ENCODE results near the gene SPATS1.
"Not testable (repeated sequence)": the region's sequence is repeated elsewhere in the genome, so short reads cannot be mapped to it uniquely, and the experiment has no call there.

Gene SPATS1

DNA sequence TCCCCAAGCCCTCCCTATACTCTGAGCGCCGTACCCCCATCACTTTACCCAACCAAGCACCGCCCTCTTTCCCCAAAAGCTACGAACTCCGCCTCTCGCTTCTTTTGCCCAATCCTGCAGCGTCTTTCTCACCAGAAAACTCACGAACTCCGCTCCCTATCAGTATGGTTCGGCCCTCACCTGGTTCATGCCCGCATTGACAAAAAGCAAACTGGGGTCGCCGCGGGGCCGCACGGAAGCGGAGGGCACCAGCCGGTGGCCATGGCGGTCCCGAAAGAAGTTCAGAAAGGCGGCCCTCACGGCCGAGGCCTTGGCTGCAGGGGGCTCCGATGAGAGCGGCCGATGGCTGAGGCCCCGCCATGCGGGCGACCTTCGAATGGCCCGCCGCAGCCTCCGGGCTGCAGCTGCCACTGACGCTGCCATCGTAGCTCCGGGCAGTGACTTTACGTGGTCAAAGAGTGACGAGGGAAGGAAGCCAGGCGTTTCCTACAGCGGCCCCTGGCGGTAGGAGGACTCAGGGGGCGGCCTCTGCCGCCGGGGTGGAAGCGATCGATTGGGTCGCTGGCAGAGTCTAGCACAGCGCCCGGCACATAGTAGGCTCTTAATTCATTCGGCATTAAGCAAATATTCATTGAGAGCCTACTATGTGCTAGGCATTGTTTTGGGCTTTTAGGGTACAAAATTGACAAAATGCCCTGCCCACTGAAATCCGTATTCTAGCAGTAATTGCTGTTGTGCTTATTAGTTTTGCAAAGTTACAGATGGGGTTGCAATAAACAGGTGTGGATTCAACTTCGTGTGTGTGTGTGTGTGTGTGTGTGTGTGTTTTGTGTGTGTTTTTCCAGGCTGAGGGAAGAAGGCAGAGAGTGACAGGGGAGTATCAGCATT is 29.3 kb upstream of the SPATS1 start, which contains the start of gene AARS2:
Gene AARS2, minus strand, starts transcription at position 447 of the 888 bp plus-strand sequence. Its CDS starts 24 bp downstream, at position 423.
- Histone ChIP-seq H3K27me3 (ENCODE audit: control insufficient read depth in 1 of 2, insufficient read depth in 2 of 2, low read length in 2 of 2) (no peaks in the 10 kb centered on the region), H3K27ac (ENCODE audit: low read depth, low read length) (peak within 1 kb of the TSS; percentile 75), H3K36me3 (ENCODE audit: insufficient read depth, low read length) (peaks cover 27% of the 10 kb centered on the region)

DNA sequence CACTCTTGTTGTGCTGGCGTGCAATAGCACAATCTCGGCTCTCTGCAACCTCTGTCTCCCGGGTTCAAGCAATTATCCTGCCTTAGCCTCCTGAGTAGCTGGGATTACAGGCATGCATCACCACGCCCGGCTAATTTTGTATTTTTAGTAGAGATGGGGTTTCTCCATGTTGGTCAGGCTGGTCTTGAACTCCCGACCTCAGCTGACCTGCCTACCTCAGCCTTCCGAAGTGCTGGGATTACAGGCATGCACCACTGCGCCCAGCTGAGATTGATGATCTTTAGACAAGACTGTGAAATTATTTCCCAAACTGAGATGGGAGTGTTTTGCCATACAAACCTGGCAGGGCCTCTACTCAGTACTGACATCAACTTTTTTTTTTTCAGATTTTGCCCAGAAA is 27.8 kb upstream of the SPATS1 start:
- H3K4me3 ChIP-seq (ENCODE audit: low read depth in 1 of 2, low read length in 2 of 2); H3K9ac ChIP-seq (ENCODE audit: low read length); H3K9me3 ChIP-seq (ENCODE audit: low read length); H3K4me1 ChIP-seq (ENCODE audit: insufficient read depth, low read length); H3K27ac ChIP-seq (ENCODE audit: low read depth, low read length); H3K27me3 ChIP-seq (ENCODE audit: control insufficient read depth in 1 of 2, insufficient read depth in 2 of 2, low read length in 2 of 2): not testable (repeated sequence)
- H3K36me3 ChIP-seq (ENCODE audit: insufficient read depth, low read length), result peaks cover 18% of the 10 kb centered on the region

More for the DNA sequence above, 29.3 kb upstream of the SPATS1 start, which contains the start of gene AARS2:
- H3K4me1 ChIP-seq (ENCODE audit: insufficient read depth, low read length), result peaks cover 8% of the 10 kb centered on the region
- H3K9ac ChIP-seq (ENCODE audit: low read length), result peak within 1 kb of the TSS; percentile 53
- H3K4me3 ChIP-seq (ENCODE audit: low read depth in 1 of 2, low read length in 2 of 2), result peak within 1 kb of the TSS; percentile 80 to 88
- no peaks in the 10 kb centered on the region for H3K9me3 ChIP-seq (ENCODE audit: low read length)

DNA sequence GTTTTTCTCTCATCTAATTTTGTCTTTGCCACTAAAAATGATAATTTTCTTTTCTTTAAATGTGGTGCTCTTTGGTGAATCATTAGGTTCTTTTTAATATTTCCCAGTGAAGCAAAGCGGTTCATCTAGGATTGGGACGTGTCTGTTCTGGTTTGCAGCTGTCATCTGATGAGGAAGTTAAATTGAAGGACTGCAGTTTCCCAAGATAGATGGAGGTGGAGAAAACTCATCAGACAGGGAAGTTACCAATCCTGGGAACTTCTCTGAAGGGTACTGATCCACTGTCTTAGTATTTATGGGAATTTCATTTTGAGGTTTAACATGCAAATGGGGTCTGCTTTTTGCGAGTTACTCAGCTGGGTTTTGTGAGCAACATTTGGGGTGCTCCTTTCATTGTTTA is 26.9 kb upstream of the SPATS1 start:
- Histone ChIP-seq H3K27ac (ENCODE audit: low read depth, low read length) (no peak overlapping the region), H3K4me1 (ENCODE audit: insufficient read depth, low read length) (peaks cover 8% of the 10 kb centered on the region), H3K9ac (ENCODE audit: low read length) (no peak overlapping the region), H3K9me3 (ENCODE audit: low read length) (no peaks in the 10 kb centered on the region), H3K4me3 (ENCODE audit: low read depth in 1 of 2, low read length in 2 of 2) (no peak overlapping the region), H3K27me3 (ENCODE audit: control insufficient read depth in 1 of 2, insufficient read depth in 2 of 2, low read length in 2 of 2) (no peaks in the 10 kb centered on the region), H3K36me3 (ENCODE audit: insufficient read depth, low read length) (peaks cover 10% of the 10 kb centered on the region)

DNA sequence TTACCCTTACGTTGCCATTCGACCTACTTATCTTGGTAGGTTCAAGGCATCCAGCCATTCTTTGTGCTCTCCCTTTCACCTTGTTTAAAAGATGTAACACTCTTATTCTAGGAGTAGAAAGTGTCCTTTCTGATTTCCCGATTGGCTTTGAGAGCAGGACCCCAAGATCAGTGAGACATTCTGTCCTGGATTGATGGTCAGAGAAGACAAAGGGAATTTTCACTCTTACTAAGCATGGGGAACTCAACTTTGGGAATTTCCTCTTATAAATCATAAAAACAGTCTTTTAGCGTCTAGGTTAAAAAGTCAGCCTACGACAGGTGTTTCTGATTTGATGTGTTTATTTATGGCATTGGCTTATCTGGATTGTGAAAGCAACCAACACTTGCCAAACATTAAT is 26.5 kb upstream of the SPATS1 start:
- no peaks in the 10 kb centered on the region for H3K27me3 ChIP-seq (ENCODE audit: control insufficient read depth in 1 of 2, insufficient read depth in 2 of 2, low read length in 2 of 2)
- H3K4me3 ChIP-seq (ENCODE audit: low read depth in 1 of 2, low read length in 2 of 2), result no peak overlapping the region
- peaks cover 5% of the 10 kb centered on the region for H3K36me3 ChIP-seq (ENCODE audit: insufficient read depth, low read length)
- no peak overlapping the region for H3K9ac ChIP-seq (ENCODE audit: low read length)
- no peaks in the 10 kb centered on the region for H3K9me3 ChIP-seq (ENCODE audit: low read length)
- peaks cover 8% of the 10 kb centered on the region for H3K4me1 ChIP-seq (ENCODE audit: insufficient read depth, low read length)
- no peak overlapping the region for H3K27ac ChIP-seq (ENCODE audit: low read depth, low read length)

DNA sequence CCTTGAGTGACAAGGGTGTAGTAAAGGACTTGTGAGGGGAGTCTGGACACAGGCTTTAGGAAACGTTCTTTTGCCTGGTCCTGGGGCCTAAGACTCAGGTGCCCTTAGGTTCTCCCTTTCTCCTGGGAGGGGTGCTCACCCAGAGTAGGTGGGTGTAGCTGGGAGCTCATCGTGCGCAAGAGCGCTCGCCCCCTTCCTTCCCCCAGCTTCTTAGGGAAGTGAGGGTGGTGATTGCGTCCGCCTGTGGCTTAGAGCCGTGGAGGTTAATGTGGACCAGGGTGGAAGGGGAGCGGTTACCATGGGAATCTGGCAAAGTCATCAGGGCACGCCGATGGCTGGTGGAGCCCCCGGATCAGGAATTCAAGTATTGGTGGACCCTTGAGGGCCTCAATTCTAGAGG is 26.0 kb upstream of the SPATS1 start:
- no peak overlapping the region for H3K27ac ChIP-seq (ENCODE audit: low read depth, low read length)
- no peak overlapping the region for H3K9ac ChIP-seq (ENCODE audit: low read length)
- no peaks in the 10 kb centered on the region for H3K27me3 ChIP-seq (ENCODE audit: control insufficient read depth in 1 of 2, insufficient read depth in 2 of 2, low read length in 2 of 2)
- peaks cover 8% of the 10 kb centered on the region for H3K4me1 ChIP-seq (ENCODE audit: insufficient read depth, low read length)
- H3K36me3 ChIP-seq (ENCODE audit: insufficient read depth, low read length), result no peaks in the 10 kb centered on the region
- H3K4me3 ChIP-seq (ENCODE audit: low read depth in 1 of 2, low read length in 2 of 2), result no peak overlapping the region
- no peaks in the 10 kb centered on the region for H3K9me3 ChIP-seq (ENCODE audit: low read length)

DNA sequence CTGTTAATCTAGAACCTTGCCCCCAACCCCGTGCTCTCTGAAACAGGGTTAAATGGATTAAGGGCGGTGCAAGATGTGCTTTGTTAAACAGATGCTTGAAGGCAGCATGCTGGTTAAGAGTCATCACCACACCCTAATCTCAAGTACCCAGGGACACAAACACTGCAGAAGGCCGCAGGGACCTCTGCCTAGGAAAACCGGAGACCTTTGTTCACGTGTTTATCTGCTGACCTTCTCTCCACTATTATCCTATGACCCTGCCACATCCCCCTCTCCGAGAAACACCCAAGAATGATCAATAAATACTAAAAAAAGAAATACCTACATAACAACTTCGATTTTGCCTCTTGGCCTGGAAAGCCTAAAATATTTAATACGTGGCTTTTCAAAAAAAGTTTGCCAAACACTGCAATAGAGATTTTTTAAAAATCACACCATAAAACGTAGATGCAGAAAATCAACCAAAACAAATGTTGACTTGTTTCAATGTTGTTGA is 25.3 kb upstream of the SPATS1 start:
- not testable (repeated sequence) for H3K36me3 ChIP-seq (ENCODE audit: insufficient read depth, low read length); H3K27me3 ChIP-seq (ENCODE audit: control insufficient read depth in 1 of 2, insufficient read depth in 2 of 2, low read length in 2 of 2); H3K9ac ChIP-seq (ENCODE audit: low read length); H3K4me1 ChIP-seq (ENCODE audit: insufficient read depth, low read length); H3K27ac ChIP-seq (ENCODE audit: low read depth, low read length); H3K9me3 ChIP-seq (ENCODE audit: low read length); H3K4me3 ChIP-seq (ENCODE audit: low read depth in 1 of 2, low read length in 2 of 2)

DNA sequence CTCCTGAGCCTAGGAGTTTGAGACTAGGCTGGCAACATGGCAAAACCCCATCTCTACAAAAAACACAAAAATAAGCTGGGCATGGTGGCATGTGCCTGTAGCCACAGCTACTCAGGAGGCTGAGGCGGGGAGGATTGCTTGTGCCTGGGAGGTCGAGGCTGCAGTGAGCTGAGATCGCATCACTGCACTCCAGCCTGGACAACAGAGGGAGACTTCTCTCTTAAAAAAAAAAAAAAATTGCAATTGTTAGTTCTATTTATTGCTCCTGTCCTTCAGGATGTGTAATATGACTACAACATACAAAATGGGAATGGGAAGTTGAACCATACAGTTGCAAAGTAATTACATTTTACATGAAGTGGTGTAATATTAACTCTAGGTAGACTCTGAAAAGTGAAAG is 21.2 kb upstream of the SPATS1 start:
- no peak overlapping the region for H3K27ac ChIP-seq (ENCODE audit: low read depth, low read length)
- no peaks in the 10 kb centered on the region for H3K36me3 ChIP-seq (ENCODE audit: insufficient read depth, low read length)
- H3K4me1 ChIP-seq (ENCODE audit: insufficient read depth, low read length), result no peaks in the 10 kb centered on the region

DNA sequence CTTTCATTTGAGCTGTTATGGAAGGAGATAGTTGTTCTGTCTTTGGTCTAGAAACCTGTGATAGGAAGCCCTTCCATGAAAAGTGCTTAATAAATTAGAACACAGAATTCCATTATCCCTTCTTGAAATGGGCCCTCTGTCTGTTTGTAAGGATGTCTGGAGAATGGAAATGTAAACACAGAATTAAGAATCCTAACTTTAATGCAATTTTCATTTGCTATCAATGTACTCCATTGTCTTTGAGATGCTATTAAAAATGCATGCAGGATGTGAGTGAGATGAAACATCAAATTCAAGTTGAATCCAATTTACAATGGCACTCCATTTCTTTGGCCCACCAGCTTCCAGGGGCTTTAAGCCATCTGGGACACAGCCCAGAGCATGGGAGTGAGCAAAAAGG is 15.4 kb upstream of the SPATS1 start:
- Histone ChIP-seq H3K9me3 (ENCODE audit: low read length) (no peaks in the 10 kb centered on the region), H3K27me3 (ENCODE audit: control insufficient read depth in 1 of 2, insufficient read depth in 2 of 2, low read length in 2 of 2) (peaks cover 0 to 7% of the 10 kb centered on the region in 2 donors), H3K36me3 (ENCODE audit: insufficient read depth, low read length) (no peaks in the 10 kb centered on the region), H3K4me1 (ENCODE audit: insufficient read depth, low read length) (no peaks in the 10 kb centered on the region), H3K4me3 (ENCODE audit: low read depth in 1 of 2, low read length in 2 of 2) (no peak overlapping the region), H3K27ac (ENCODE audit: low read depth, low read length) (no peak overlapping the region), H3K9ac (ENCODE audit: low read length) (no peak overlapping the region)

More for the DNA sequence above, 21.2 kb upstream of the SPATS1 start:
- Histone ChIP-seq H3K27me3 (ENCODE audit: control insufficient read depth in 1 of 2, insufficient read depth in 2 of 2, low read length in 2 of 2) (no peaks in the 10 kb centered on the region), H3K9ac (ENCODE audit: low read length) (no peak overlapping the region), H3K9me3 (ENCODE audit: low read length) (no peaks in the 10 kb centered on the region), H3K4me3 (ENCODE audit: low read depth in 1 of 2, low read length in 2 of 2) (no peak overlapping the region)

DNA sequence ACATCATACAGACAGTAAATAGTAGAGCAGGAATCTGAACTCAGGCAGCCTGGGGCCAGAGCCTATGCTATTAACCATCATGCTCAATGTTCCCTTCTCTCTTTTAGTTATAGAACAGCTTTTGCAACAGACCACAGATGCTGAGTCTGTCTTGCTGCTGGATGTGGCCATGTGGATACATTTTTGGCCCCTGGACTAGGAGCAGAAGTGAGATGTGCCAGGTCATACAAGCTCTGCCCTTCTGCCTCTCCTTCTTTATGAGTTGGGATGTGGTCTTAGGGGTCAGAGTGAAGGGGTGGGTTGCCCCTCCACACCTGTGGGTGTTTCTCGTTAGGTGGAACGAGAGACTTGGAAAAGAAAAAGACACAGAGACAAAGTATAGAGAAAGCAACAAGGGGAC is 14.7 kb upstream of the SPATS1 start:
- peaks cover 0 to 7% of the 10 kb centered on the region in 2 donors for H3K27me3 ChIP-seq (ENCODE audit: control insufficient read depth in 1 of 2, insufficient read depth in 2 of 2, low read length in 2 of 2)
- no peaks in the 10 kb centered on the region for H3K4me1 ChIP-seq (ENCODE audit: insufficient read depth, low read length)
- H3K4me3 ChIP-seq (ENCODE audit: low read depth in 1 of 2, low read length in 2 of 2), result no peak overlapping the region
- H3K27ac ChIP-seq (ENCODE audit: low read depth, low read length), result no peak overlapping the region
- H3K9ac ChIP-seq (ENCODE audit: low read length), result no peak overlapping the region
- no peaks in the 10 kb centered on the region for H3K9me3 ChIP-seq (ENCODE audit: low read length)
- no peaks in the 10 kb centered on the region for H3K36me3 ChIP-seq (ENCODE audit: insufficient read depth, low read length)

DNA sequence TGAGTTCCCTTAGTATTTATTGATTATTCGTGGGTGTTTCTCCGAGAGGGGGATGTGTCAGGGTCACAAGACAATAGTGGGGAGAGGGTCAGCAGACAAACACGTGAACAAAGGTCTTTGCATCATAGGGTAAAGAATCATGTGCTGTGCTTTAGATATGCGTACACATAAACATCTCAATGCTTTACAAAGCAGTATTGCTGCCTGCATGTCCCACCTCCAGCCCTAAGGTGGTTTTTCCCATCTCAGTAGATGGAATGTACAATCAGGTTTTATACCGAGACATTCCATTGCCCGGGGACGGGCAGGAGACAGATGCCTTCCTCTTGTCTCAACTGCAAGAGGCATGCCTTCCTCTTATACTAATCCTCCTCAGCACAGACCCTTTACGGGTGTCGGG is 14.2 kb upstream of the SPATS1 start:
- H3K27me3 ChIP-seq (ENCODE audit: control insufficient read depth in 1 of 2, insufficient read depth in 2 of 2, low read length in 2 of 2); H3K36me3 ChIP-seq (ENCODE audit: insufficient read depth, low read length); H3K4me3 ChIP-seq (ENCODE audit: low read depth in 1 of 2, low read length in 2 of 2); H3K4me1 ChIP-seq (ENCODE audit: insufficient read depth, low read length); H3K9me3 ChIP-seq (ENCODE audit: low read length); H3K27ac ChIP-seq (ENCODE audit: low read depth, low read length); H3K9ac ChIP-seq (ENCODE audit: low read length): not testable (repeated sequence)

DNA sequence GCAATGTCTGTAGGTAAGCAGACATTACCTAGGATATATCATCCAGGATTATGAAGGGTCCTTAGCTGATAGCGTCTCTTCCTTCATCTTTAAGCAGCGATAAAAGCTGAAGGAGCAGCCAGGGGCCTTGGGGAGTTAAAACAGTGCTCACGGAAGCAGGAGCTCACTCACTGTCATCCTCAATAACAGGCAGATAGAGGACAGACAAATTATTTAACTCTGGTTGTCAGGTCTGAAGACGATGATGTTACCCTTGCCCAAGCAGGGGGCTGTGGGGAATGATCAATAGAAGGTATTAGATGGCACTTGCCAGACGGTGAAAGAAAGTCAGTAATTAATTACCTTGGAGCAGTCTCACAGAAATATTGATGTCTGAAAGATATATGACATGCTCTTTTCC is 12.6 kb upstream of the SPATS1 start:
- H3K36me3 ChIP-seq (ENCODE audit: insufficient read depth, low read length), result no peaks in the 10 kb centered on the region
- H3K4me1 ChIP-seq (ENCODE audit: insufficient read depth, low read length), result no peaks in the 10 kb centered on the region
- no peaks in the 10 kb centered on the region for H3K9me3 ChIP-seq (ENCODE audit: low read length)
- H3K27me3 ChIP-seq (ENCODE audit: control insufficient read depth in 1 of 2, insufficient read depth in 2 of 2, low read length in 2 of 2), result peaks cover 0 to 7% of the 10 kb centered on the region in 2 donors
- no peak overlapping the region for H3K27ac ChIP-seq (ENCODE audit: low read depth, low read length)
- H3K4me3 ChIP-seq (ENCODE audit: low read depth in 1 of 2, low read length in 2 of 2), result no peak overlapping the region
- H3K9ac ChIP-seq (ENCODE audit: low read length), result no peak overlapping the region

DNA sequence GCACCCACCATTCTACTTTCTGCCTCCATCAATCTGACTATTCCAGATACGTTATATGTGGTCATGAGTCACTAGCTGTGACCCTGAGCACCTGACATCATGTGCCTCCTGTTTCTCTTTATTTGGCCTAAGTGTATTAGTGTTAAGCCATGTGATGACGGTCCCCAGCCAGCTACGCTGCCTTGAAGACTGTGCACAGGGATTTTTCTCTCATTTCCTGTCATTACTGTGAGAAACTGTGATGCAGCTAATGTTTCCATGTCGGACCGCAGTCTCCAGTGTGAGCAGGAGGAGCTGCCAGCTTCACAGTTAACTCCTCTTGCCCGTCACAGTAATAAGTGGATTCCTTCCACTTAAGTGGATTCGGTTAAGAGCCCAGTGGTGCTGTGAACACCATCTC is 9.9 kb upstream of the SPATS1 start:
- Histone ChIP-seq H3K4me1 (ENCODE audit: insufficient read depth, low read length) (no peaks in the 10 kb centered on the region), H3K9ac (ENCODE audit: low read length) (no peak overlapping the region), H3K27ac (ENCODE audit: low read depth, low read length) (no peak overlapping the region), H3K9me3 (ENCODE audit: low read length) (no peaks in the 10 kb centered on the region), H3K36me3 (ENCODE audit: insufficient read depth, low read length) (no peaks in the 10 kb centered on the region), H3K4me3 (ENCODE audit: low read depth in 1 of 2, low read length in 2 of 2) (no peak overlapping the region), H3K27me3 (ENCODE audit: control insufficient read depth in 1 of 2, insufficient read depth in 2 of 2, low read length in 2 of 2) (peaks cover 0 to 7% of the 10 kb centered on the region in 2 donors)
